Natural killer cell (primary cell): ENCODE data around the gene PKMYT1. TPM values are rescaled to one million over a fixed set of nuclear protein-coding genes. Genes with fewer than 3 reads are reported as not detected.

Source experiments
- ATAC-seq, 3 donors: fragments of 150-1000 bp in 2 of 3; fragments of 200-7000 bp in 1 of 3; cut with Tn5 transposase; 1 replicate in 1 of 3; 2 replicates in 2 of 3; pipeline ENCODE4 v1.10.0; 2021; ENCODE audit warnings: mild to moderate bottlenecking in 2 of 3, moderate library complexity in 2 of 3
- DNase-seq, 2 donors: peaks; one replicate each; pipeline versions ENCODE4 v3.0.0 to v3.0.0-alpha.2; 2013 to 2021; ENCODE audit warnings: mixed read lengths in 1 of 2
- H3K27ac ChIP-seq: one replicate; pipeline ENCODE4 v1.5.1; 2013; ENCODE audit warnings: mild to moderate bottlenecking, low read length
- H3K27me3 ChIP-seq: one replicate; pipeline ENCODE4 v1.6.1; 2013; ENCODE audit warnings: low read length; ENCODE audit not compliant: control insufficient read depth, insufficient read depth
- H3K36me3 ChIP-seq: one replicate; pipeline ENCODE4 v1.6.1; 2013; ENCODE audit warnings: low read length; ENCODE audit not compliant: control insufficient read depth, insufficient read depth
- H3K4me1 ChIP-seq: one replicate; pipeline ENCODE4 v1.6.1; 2013; ENCODE audit warnings: low read length; ENCODE audit not compliant: control insufficient read depth, insufficient read depth
- H3K4me3 ChIP-seq: one replicate; pipeline ENCODE4 v1.5.1; 2013; ENCODE audit warnings: low read length
- H3K9me3 ChIP-seq: one replicate; pipeline ENCODE4 v1.6.1; 2013; ENCODE audit warnings: low read length; ENCODE audit not compliant: control insufficient read depth, insufficient read depth
- H3K27ac Mint-ChIP-seq, 2 donors: one replicate each; pipeline ENCODE4 v1.8.0; 2022; ENCODE audit warnings: mild to moderate bottlenecking in 2 of 2, mixed read lengths in 2 of 2, moderate library complexity in 1 of 2
- H3K27me3 Mint-ChIP-seq, 2 donors: one replicate each; pipeline ENCODE4 v1.8.0; 2022; ENCODE audit warnings: low read depth in 2 of 2, mixed read lengths in 2 of 2
- H3K36me3 Mint-ChIP-seq: one replicate; pipeline ENCODE4 v1.8.0; 2022; ENCODE audit warnings: mixed read lengths
- H3K4me1 Mint-ChIP-seq, 2 donors: one replicate each; pipeline ENCODE4 v1.8.0; 2022; ENCODE audit warnings: mixed read lengths in 2 of 2
- H3K4me3 Mint-ChIP-seq: one replicate; pipeline ENCODE4 v1.8.0; 2022; ENCODE audit warnings: mild to moderate bottlenecking, moderate library complexity, mixed read lengths
- H3K9me3 Mint-ChIP-seq, 2 donors: one replicate each; pipeline ENCODE4 v1.8.0; 2022; ENCODE audit warnings: mixed read lengths in 2 of 2
- CTCF ChIP-seq: fragments of 200-600 bp; IDR thresholded peaks from one replicate; pipeline ENCODE4 v1.8.0; 2022; ENCODE audit warnings: antibody characterized with exemption
- WGBS: methylation state at CpG from one replicate; pipeline ENCODE4 v1.1.7; 2013; ENCODE audit warnings: missing lambda C conversion rate; ENCODE audit not compliant: insufficient coverage; 5-methylcytosine and 5-hydroxymethylcytosine counted together
- intact Hi-C: fragments of 100-400 bp; cut with micrococcal nuclease; formaldehyde crosslinking; loops from one replicate; pipeline ENCODE4 v1.14.2; 2022
- total RNA-seq, 4 donors: library from RNA; stranded (reverse); fragments of 120-200 nt in 1 of 4; gene quantifications; one replicate each; pipeline versions ENCODE4 v1.2.3 to v1.2.4, GENCODE V29; 2013 to 2022

The PKMYT1 gene
- total RNA-seq, 3 donors from 2014 or later (not counting 1 experiment from before 2014, with no cell fraction given) = 2.6 to 5.9 (median 3.5) TPM

- Histone ChIP-seq H3K9me3 (no peaks in the 10 kb centered on the region), H3K36me3 (no peaks in the 10 kb centered on the region), H3K27me3 (no peaks in the 10 kb centered on the region), H3K4me3 (no peak overlapping the region), H3K4me1 (peaks cover 12% of the 10 kb centered on the region), H3K27ac (no peak overlapping the region)
- no peaks in the 10 kb centered on the region for H3K4me1 Mint-ChIP-seq
- no peaks in the 10 kb centered on the region for H3K36me3 Mint-ChIP-seq
- 88% methylated on average over 9 of the region's 9 CpGs for WGBS
- no peak overlapping the region for H3K27ac Mint-ChIP-seq
- no peak overlapping the region for H3K4me3 Mint-ChIP-seq
- TF ChIP-seq CTCF = no peak
- intact Hi-C loops = no loop called here
- DNase-seq (no peak), ATAC-seq (no peak)
- H3K9me3 Mint-ChIP-seq = no peaks in the 10 kb centered on the region
- no peaks in the 10 kb centered on the region for H3K27me3 Mint-ChIP-seq
Observed at GRCh38 chr16:2987286-2987685, 7.0 kb upstream of the PKMYT1 start.

DNA sequence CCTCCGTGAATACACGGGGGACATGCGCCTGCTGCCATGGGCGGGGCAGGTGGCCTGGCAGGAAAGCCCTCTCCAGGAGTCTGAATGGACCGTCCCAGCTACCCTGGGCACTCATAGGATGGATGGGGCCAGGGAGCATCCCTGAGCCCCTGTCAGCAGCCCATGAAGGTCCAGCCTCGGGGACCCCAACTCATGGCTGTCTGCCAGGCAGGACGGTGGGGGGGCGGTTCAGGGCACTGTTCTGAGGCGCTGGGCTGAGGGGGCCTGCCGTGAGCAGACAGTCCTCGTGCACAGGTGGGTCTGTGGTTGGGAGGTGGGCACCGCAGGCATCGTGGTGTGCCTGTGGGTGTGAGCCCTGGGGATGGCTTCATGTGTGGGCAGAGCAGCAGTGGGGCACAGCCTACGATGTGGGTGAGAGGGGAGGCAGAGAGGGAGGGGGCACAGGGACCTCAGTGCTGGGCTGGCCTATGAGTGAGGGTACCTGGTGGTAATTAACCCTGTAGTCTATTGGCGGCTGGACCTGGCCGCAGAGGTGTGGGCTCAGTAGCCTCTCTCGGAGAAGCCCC lies 6.5 kb upstream of the PKMYT1 start:
- Histone ChIP-seq H3K36me3 (no peaks in the 10 kb centered on the region), H3K9me3 (no peaks in the 10 kb centered on the region), H3K4me1 (peaks cover 12% of the 10 kb centered on the region), H3K27ac (no peak overlapping the region), H3K4me3 (no peak overlapping the region), H3K27me3 (no peaks in the 10 kb centered on the region)
- 66% methylated on average over 17 of the region's 17 CpGs for WGBS
- no peaks in the 10 kb centered on the region for H3K36me3 Mint-ChIP-seq
- no peaks in the 10 kb centered on the region for H3K9me3 Mint-ChIP-seq
- DNase-seq (no peak), ATAC-seq (no peak)
- intact Hi-C loops = no loop called here
- no peak overlapping the region for H3K27ac Mint-ChIP-seq
- peaks cover 0 to 3% of the 10 kb centered on the region in 2 donors for H3K4me1 Mint-ChIP-seq
- H3K27me3 Mint-ChIP-seq = no peaks in the 10 kb centered on the region
- no peak for TF ChIP-seq CTCF
- no peak overlapping the region for H3K4me3 Mint-ChIP-seq

GRCh38 chr16:2985893-2986355 lies 5.7 kb upstream of the PKMYT1 start:
- H3K4me1 ChIP-seq = peaks cover 18% of the 10 kb centered on the region
- Mint-ChIP-seq H3K27me3 (no peaks in the 10 kb centered on the region), H3K4me1 (peaks cover 0 to 10% of the 10 kb centered on the region in 2 donors), H3K9me3 (no peaks in the 10 kb centered on the region), H3K27ac (no peak overlapping the region), H3K36me3 (no peaks in the 10 kb centered on the region), H3K4me3 (no peak overlapping the region)
- no peak overlapping the region for H3K4me3 ChIP-seq
- WGBS = 93% methylated on average over 15 of the region's 15 CpGs
- DNase-seq (no peak), ATAC-seq (no peak)
- no peaks in the 10 kb centered on the region for H3K27me3 ChIP-seq
- no peaks in the 10 kb centered on the region for H3K36me3 ChIP-seq
- no peaks in the 10 kb centered on the region for H3K9me3 ChIP-seq
- intact Hi-C loops = no loop called here
- H3K27ac ChIP-seq = no peak overlapping the region
- no peak for TF ChIP-seq CTCF

DNA sequence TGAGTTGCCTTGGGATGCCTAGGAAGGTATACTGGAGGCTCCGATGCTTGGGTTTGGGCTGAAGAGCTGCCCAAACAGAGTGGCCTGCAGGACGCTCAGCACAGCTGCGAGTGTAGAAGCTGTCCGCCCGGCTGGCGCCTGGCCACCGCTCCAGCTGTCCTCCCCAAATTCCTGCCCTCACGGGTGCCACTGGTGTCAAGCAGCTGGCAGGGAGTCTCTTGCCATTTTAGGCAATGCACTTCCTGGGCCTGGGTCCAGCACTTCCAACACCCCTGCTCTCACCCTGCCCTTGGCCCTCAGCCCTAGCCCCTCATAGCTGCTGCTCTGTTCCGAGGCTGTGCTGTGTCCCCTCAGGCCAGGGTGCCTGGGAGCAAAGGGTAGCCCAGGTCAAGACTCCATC lies 5.2 kb upstream of the PKMYT1 start:
- H3K4me1 Mint-ChIP-seq = peaks cover 0 to 11% of the 10 kb centered on the region in 2 donors
- no peaks in the 10 kb centered on the region for H3K27me3 Mint-ChIP-seq
- intact Hi-C loops = no loop called here
- no peaks in the 10 kb centered on the region for H3K36me3 Mint-ChIP-seq
- H3K27ac Mint-ChIP-seq = no peak overlapping the region
- no peaks in the 10 kb centered on the region for H3K27me3 ChIP-seq
- no peak for TF ChIP-seq CTCF
- no peak overlapping the region for H3K4me3 ChIP-seq
- H3K9me3 Mint-ChIP-seq = no peaks in the 10 kb centered on the region
- no peaks in the 10 kb centered on the region for H3K9me3 ChIP-seq
- H3K4me3 Mint-ChIP-seq = no peak overlapping the region
- DNase-seq (no peak), ATAC-seq (no peak)
- WGBS = 95% methylated on average over 9 of the region's 9 CpGs
- H3K27ac ChIP-seq = no peak overlapping the region
- no peaks in the 10 kb centered on the region for H3K36me3 ChIP-seq
- H3K4me1 ChIP-seq = peaks cover 21% of the 10 kb centered on the region
